HG02840 (cell line): ENCODE results near the gene TAF6L.
"Not testable (repeated sequence)": the region's sequence is repeated elsewhere in the genome, so short reads cannot be mapped to it uniquely, and the experiment has no call there.

Source experiments
- ATAC-seq: cut with Tn5 transposase; IDR thresholded peaks from one replicate; pipeline ENCODE4 v1.9.1; 2021; ENCODE audit warnings: mild to moderate bottlenecking, moderate library complexity, moderate number of reproducible peaks; ENCODE audit not compliant: unreplicated experiment, low FRiP score

The TAF6L gene

GRCh38 chr11:62755086-62755615, 16.0 kb upstream of the TAF6L start:
- no peak for ATAC-seq

GRCh38 chr11:62757846-62758788, 13.1 kb upstream of the TAF6L start:
- ATAC-seq = no peak

GRCh38 chr11:62760867-62761227, 10.3 kb upstream of the TAF6L start:
- ATAC-seq = not testable (repeated sequence)

GRCh38 chr11:62770778-62771143, 435 bp upstream of the TAF6L start:
- ATAC-seq = peak; percentile 1

- ATAC-seq = no peak
Measured at GRCh38 chr11:62774407-62774806, 3.2 kb downstream of the TAF6L start.

- ATAC-seq = no peak
Measured at GRCh38 chr11:62775646-62776045, 4.5 kb downstream of the TAF6L start.

- ATAC-seq = no peak
Measured at GRCh38 chr11:62777389-62777788, 6.2 kb downstream of the TAF6L start.

- ATAC-seq = no peak
Measured at GRCh38 chr11:62778441-62778840, 7.2 kb downstream of the TAF6L start.

GRCh38 chr11:62782753-62783152, 11.6 kb downstream of the TAF6L start:
- no peak for ATAC-seq

- ATAC-seq = peak; percentile 63
Measured at GRCh38 chr11:62786318-62787004, 15.3 kb downstream of the TAF6L start.

- ATAC-seq = peak; percentile 61
Measured at GRCh38 chr11:62787005-62787759, 16.0 kb downstream of the TAF6L start, which contains the start of gene TMEM179B. TSS of gene TMEM179B (plus strand) at chr11:62787402. CDS start at chr11:62787432, 30 bp downstream.

GRCh38 chr11:62788991-62789390, 17.8 kb downstream of the TAF6L start:
- ATAC-seq = no peak

GRCh38 chr11:62789576-62789975, 18.4 kb downstream of the TAF6L start:
- no peak for ATAC-seq

- peak; percentile 46 for ATAC-seq
Measured at GRCh38 chr11:62791501-62792201, 20.5 kb downstream of the TAF6L start, which contains the start of gene TMEM223. TSS of gene TMEM223 (minus strand) at chr11:62792006. CDS start at chr11:62791994, 12 bp downstream.

- no peak for ATAC-seq
Measured at GRCh38 chr11:62792202-62792575, 21.0 kb downstream of the TAF6L start.

GRCh38 chr11:62794201-62794775, 23.1 kb downstream of the TAF6L start:
- no peak for ATAC-seq

GRCh38 chr11:62796281-62796680, 25.1 kb downstream of the TAF6L start:
- ATAC-seq = no peak

- ATAC-seq = no peak
Measured at GRCh38 chr11:62799486-62799885, 28.3 kb downstream of the TAF6L start.

GRCh38 chr11:62801071-62801470, 29.9 kb downstream of the TAF6L start:
- ATAC-seq = no peak
